HEK293 (cell line): ENCODE data around the gene NCKAP5.

Experiments used
- CTCF ChIA-PET: fragments of 350-600 bp; formaldehyde crosslinking; extraction: SDS; loops from one replicate; lab custom pipeline; 2021; ENCODE audit warnings: antibody characterized with exemption; lab: Yijun Ruan, JAX
- POLR2A ChIA-PET: fragments of 300-600 bp; formaldehyde crosslinking; extraction: SDS; loops from one replicate; lab custom pipeline; 2020; ENCODE audit warnings: antibody characterized with exemption, inconsistent platforms; lab: Yijun Ruan, JAX
- H3K27ac ChIP-seq: fragments of 200-500 bp; sonication (Bioruptor generic); 2 replicates; pipeline ENCODE4 v1.5.1; 2014; ENCODE audit warnings: low read depth, low read length, control low read depth, inconsistent platforms; ENCODE audit errors: extremely low read depth
- H3K36me3 ChIP-seq, 2 experiments: fragments of 200-500 bp in 1 of 2; sonication (Bioruptor generic) in 1 of 2; 1 replicate in 1 of 2; 2 replicates in 1 of 2; pipeline ENCODE4 v1.5.1; 2014 to 2017; ENCODE audit warnings: inconsistent platforms in 2 of 2, low read length in 2 of 2; ENCODE audit not compliant: control insufficient read depth in 2 of 2, insufficient read depth in 1 of 2
- H3K4me1 ChIP-seq: fragments of 200-500 bp; sonication (Bioruptor generic); 2 replicates; pipeline ENCODE4 v1.5.1; 2014; ENCODE audit warnings: mild to moderate bottlenecking, low read length, inconsistent platforms; ENCODE audit not compliant: control insufficient read depth, insufficient read depth
- H3K4me3 ChIP-seq: 2 replicates; pipeline ENCODE4 v1.5.1; 2011; ENCODE audit warnings: low read depth, mild to moderate bottlenecking, control low read depth, low read length, moderate library complexity
- H3K9me3 ChIP-seq: fragments of 200-500 bp; sonication (Bioruptor generic); 2 replicates; pipeline ENCODE4 v1.5.1; 2014; ENCODE audit warnings: low read depth, low read length, inconsistent platforms; ENCODE audit not compliant: control insufficient read depth, insufficient read depth
- BCL11B ChIP-seq: fragments of 450-650 bp; formaldehyde crosslinking; IDR thresholded peaks from 2 replicates; pipeline ENCODE4 v1.5.1; 2016; ENCODE audit warnings: low read depth, missing biosample characterization, missing genetic modification characterization
- GFI1B ChIP-seq: fragments of 450-650 bp; formaldehyde crosslinking; IDR thresholded peaks from 2 replicates; pipeline ENCODE4 v1.5.1; 2016; ENCODE audit warnings: missing biosample characterization, missing genetic modification characterization
- GLIS1 ChIP-seq: fragments of 450-650 bp; formaldehyde crosslinking; IDR thresholded peaks from 2 replicates; pipeline ENCODE4 v1.5.1; 2016; ENCODE audit warnings: missing biosample characterization, missing genetic modification characterization
- GLIS2 ChIP-seq: fragments of 450-650 bp; formaldehyde crosslinking; IDR thresholded peaks from 2 replicates; pipeline ENCODE4 v1.5.1; 2016; ENCODE audit warnings: missing biosample characterization, missing genetic modification characterization
- OSR2 ChIP-seq: fragments of 450-650 bp; formaldehyde crosslinking; IDR thresholded peaks from 2 replicates; pipeline ENCODE4 v1.5.1; 2016; ENCODE audit warnings: missing biosample characterization, missing genetic modification characterization
- PBX3 ChIP-seq: sonication (generic); formaldehyde crosslinking; IDR thresholded peaks from 2 replicates; pipeline ENCODE4 v1.8.1; 2022; ENCODE audit warnings: mild to moderate bottlenecking, moderate library complexity, missing genetic modification reagents
- SCRT1 ChIP-seq: fragments of 450-650 bp; formaldehyde crosslinking; IDR thresholded peaks from 2 replicates; pipeline ENCODE4 v1.5.1; 2016; ENCODE audit warnings: missing biosample characterization, missing genetic modification characterization, borderline replicate concordance
- SETDB1 ChIP-seq: IDR thresholded peaks from one replicate; pipeline ENCODE4 v1.6.1; 2017; ENCODE audit warnings: mild to moderate bottlenecking, low read length, moderate library complexity, mixed read lengths; ENCODE audit not compliant: insufficient read length
- ZBTB1 ChIP-seq: fragments of 450-650 bp; formaldehyde crosslinking; IDR thresholded peaks from 2 replicates; pipeline ENCODE4 v1.5.1; 2016; ENCODE audit warnings: missing biosample characterization, missing genetic modification characterization
- ZBTB7A ChIP-seq: fragments of 450-650 bp; formaldehyde crosslinking; IDR thresholded peaks from 2 replicates; pipeline ENCODE4 v1.5.1; 2016; ENCODE audit warnings: low read depth, missing biosample characterization, missing genetic modification characterization
- ZNF133 ChIP-seq: fragments of 450-650 bp; formaldehyde crosslinking; IDR thresholded peaks from 2 replicates; pipeline ENCODE4 v1.5.1; 2016; ENCODE audit warnings: missing biosample characterization, missing genetic modification characterization
- ZNF214 ChIP-seq: fragments of 450-650 bp; formaldehyde crosslinking; IDR thresholded peaks from 2 replicates; pipeline ENCODE4 v1.5.1; 2017; ENCODE audit warnings: missing biosample characterization, mild to moderate bottlenecking, missing genetic modification characterization, borderline replicate concordance
- ZNF302 ChIP-seq: fragments of 450-650 bp; formaldehyde crosslinking; IDR thresholded peaks from 2 replicates; pipeline ENCODE4 v1.5.1; 2016; ENCODE audit warnings: missing biosample characterization, missing genetic modification characterization, low read depth
- ZNF311 ChIP-seq: fragments of 450-650 bp; formaldehyde crosslinking; IDR thresholded peaks from 2 replicates; pipeline ENCODE4 v1.5.1; 2017; ENCODE audit warnings: missing biosample characterization, missing genetic modification characterization, borderline replicate concordance
- ZNF354C ChIP-seq: fragments of 450-650 bp; formaldehyde crosslinking; IDR thresholded peaks from 2 replicates; pipeline ENCODE4 v1.5.1; 2016; ENCODE audit warnings: missing biosample characterization, missing genetic modification characterization, low read depth, borderline replicate concordance
- ZNF423 ChIP-seq: fragments of 450-650 bp; formaldehyde crosslinking; IDR thresholded peaks from 2 replicates; pipeline ENCODE4 v1.5.1; 2016; ENCODE audit warnings: missing biosample characterization, missing genetic modification characterization
- ZNF449 ChIP-seq: fragments of 450-650 bp; formaldehyde crosslinking; IDR thresholded peaks from 2 replicates; pipeline ENCODE4 v1.5.1; 2017; ENCODE audit warnings: missing biosample characterization, mild to moderate bottlenecking, missing genetic modification characterization, moderate library complexity
- ZNF521 ChIP-seq: fragments of 450-650 bp; formaldehyde crosslinking; IDR thresholded peaks from 2 replicates; pipeline ENCODE4 v1.5.1; 2017; ENCODE audit warnings: missing biosample characterization, mild to moderate bottlenecking, missing genetic modification characterization
- ZNF561 ChIP-seq: fragments of 450-650 bp; IDR thresholded peaks from 2 replicates; pipeline ENCODE4 v1.5.1; 2018; ENCODE audit warnings: missing biosample characterization, missing genetic modification characterization, borderline replicate concordance
- ZNF658 ChIP-seq: fragments of 450-650 bp; formaldehyde crosslinking; IDR thresholded peaks from 2 replicates; pipeline ENCODE4; 2016; ENCODE audit warnings: missing biosample characterization, missing genetic modification characterization
- ZNF76 ChIP-seq: fragments of 450-650 bp; formaldehyde crosslinking; IDR thresholded peaks from 2 replicates; pipeline ENCODE4; 2016; ENCODE audit warnings: low read depth, missing biosample characterization, missing genetic modification characterization, borderline replicate concordance
- ZSCAN18 ChIP-seq: fragments of 450-650 bp; formaldehyde crosslinking; IDR thresholded peaks from 2 replicates; pipeline ENCODE4 v1.5.1; 2016; ENCODE audit warnings: missing biosample characterization, missing genetic modification characterization
- ZSCAN30 ChIP-seq: fragments of 450-650 bp; IDR thresholded peaks from 2 replicates; pipeline ENCODE4 v1.5.1; 2018; ENCODE audit warnings: missing biosample characterization, mild to moderate bottlenecking, missing genetic modification characterization, moderate library complexity
- TF ChIP-seq, protein P1 (sequence below): fragments of 450-650 bp; formaldehyde crosslinking; IDR thresholded peaks from 2 replicates; pipeline ENCODE4 v1.5.1; 2017; ENCODE audit warnings: missing biosample characterization, missing genetic modification characterization
- TF ChIP-seq, protein P2 (sequence below): fragments of 450-650 bp; IDR thresholded peaks from 2 replicates; pipeline ENCODE4 v1.5.1; 2018; ENCODE audit warnings: missing biosample characterization, missing genetic modification characterization

Gene NCKAP5

GRCh38 chr2:133411857-133412256, 156.4 kb downstream of the NCKAP5 start:
- Histone ChIP-seq H3K36me3 (no peaks in the 10 kb centered on the region), H3K27ac (no peak overlapping the region), H3K9me3 (no peaks in the 10 kb centered on the region), H3K4me3 (no peak overlapping the region), H3K4me1 (no peaks in the 10 kb centered on the region)
- TF ChIP-seq OSR2: no peak
- TF ChIP-seq, protein P1, sequence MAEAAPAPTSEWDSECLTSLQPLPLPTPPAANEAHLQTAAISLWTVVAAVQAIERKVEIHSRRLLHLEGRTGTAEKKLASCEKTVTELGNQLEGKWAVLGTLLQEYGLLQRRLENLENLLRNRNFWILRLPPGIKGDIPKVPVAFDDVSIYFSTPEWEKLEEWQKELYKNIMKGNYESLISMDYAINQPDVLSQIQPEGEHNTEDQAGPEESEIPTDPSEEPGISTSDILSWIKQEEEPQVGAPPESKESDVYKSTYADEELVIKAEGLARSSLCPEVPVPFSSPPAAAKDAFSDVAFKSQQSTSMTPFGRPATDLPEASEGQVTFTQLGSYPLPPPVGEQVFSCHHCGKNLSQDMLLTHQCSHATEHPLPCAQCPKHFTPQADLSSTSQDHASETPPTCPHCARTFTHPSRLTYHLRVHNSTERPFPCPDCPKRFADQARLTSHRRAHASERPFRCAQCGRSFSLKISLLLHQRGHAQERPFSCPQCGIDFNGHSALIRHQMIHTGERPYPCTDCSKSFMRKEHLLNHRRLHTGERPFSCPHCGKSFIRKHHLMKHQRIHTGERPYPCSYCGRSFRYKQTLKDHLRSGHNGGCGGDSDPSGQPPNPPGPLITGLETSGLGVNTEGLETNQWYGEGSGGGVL (tag by site-specific recombination): no peak
- TF ChIP-seq BCL11B: no peak
- TF ChIP-seq ZNF214 (tag by site-specific recombination): no peak
- TF ChIP-seq, protein P2, sequence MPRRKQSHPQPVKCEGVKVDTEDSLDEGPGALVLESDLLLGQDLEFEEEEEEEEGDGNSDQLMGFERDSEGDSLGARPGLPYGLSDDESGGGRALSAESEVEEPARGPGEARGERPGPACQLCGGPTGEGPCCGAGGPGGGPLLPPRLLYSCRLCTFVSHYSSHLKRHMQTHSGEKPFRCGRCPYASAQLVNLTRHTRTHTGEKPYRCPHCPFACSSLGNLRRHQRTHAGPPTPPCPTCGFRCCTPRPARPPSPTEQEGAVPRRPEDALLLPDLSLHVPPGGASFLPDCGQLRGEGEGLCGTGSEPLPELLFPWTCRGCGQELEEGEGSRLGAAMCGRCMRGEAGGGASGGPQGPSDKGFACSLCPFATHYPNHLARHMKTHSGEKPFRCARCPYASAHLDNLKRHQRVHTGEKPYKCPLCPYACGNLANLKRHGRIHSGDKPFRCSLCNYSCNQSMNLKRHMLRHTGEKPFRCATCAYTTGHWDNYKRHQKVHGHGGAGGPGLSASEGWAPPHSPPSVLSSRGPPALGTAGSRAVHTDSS (tag by site-specific recombination): no peak
- TF ChIP-seq ZBTB7A (tag by site-specific recombination): no peak
- TF ChIP-seq ZNF302: no peak
- no peak for TF ChIP-seq ZNF561
- no peak for TF ChIP-seq GLIS2 (tag by site-specific recombination)
- TF ChIP-seq ZSCAN18 (tag by site-specific recombination): no peak
- TF ChIP-seq SETDB1: no peak
- no peak for TF ChIP-seq ZNF311 (tag by site-specific recombination)
- no peak for TF ChIP-seq ZNF449 (tag by site-specific recombination)
- no peak for TF ChIP-seq GLIS1 (tag by site-specific recombination)
- TF ChIP-seq ZNF133 (tag by site-specific recombination): no peak
- no peak for TF ChIP-seq ZSCAN30 (tag by site-specific recombination)
- no peak for TF ChIP-seq ZNF423 (tag by site-specific recombination)
- CTCF ChIA-PET: interaction anchor here (0.8 to 2.3 kb wide), 2 partner anchors 50 to 148 kb away, joined by 3 to 5 read pairs; no protein-coding TSS in a partner anchor
- POLR2A ChIA-PET: no interaction called here

DNA sequence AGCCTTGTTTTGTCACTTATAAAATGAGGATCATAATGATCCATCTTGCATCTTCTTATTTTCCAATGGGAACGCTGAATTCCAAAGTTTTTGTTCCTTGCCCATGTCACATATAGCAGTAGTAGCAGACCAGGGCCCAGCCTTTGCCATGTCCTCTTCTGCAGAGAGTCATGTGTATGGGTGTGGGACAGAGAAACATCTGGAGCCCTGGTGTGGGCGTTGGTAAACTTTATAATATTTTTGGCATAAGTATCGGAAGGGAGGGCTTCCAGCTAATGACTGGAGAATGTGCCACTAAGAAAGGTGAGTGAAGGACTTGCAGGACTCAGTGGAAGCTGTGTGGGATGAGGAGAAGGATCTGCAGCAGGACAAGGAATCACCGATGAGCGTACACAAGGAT, 157.2 kb downstream of the NCKAP5 start:
- no peaks in the 10 kb centered on the region for H3K9me3 ChIP-seq
- no peak overlapping the region for H3K4me3 ChIP-seq
- ChIA-PET CTCF (interaction anchor here (0.8 to 2.3 kb wide), 2 partner anchors 49 to 149 kb away, joined by 3 to 5 read pairs; no protein-coding TSS in a partner anchor), POLR2A (no interaction called here)
- no peak overlapping the region for H3K27ac ChIP-seq
- no peaks in the 10 kb centered on the region for H3K4me1 ChIP-seq
- H3K36me3 ChIP-seq: no peaks in the 10 kb centered on the region
- no peak for TF ChIP-seq SCRT1 (tag by site-specific recombination)
- no peak for TF ChIP-seq ZNF658 (tag by site-specific recombination)
- TF ChIP-seq ZBTB1 (tag by site-specific recombination): no peak
- no peak for TF ChIP-seq ZNF449 (tag by site-specific recombination)
- no peak for TF ChIP-seq PBX3 (CRISPR knock-in tag)
- TF ChIP-seq ZNF521 (tag by site-specific recombination): no peak
- TF ChIP-seq ZNF76 (tag by site-specific recombination): no peak
- no peak for TF ChIP-seq GFI1B (tag by site-specific recombination)
- TF ChIP-seq ZNF354C (tag by site-specific recombination): no peak
